22Rv1 (cell line): ENCODE measurements around the gene DLGAP5.

Source experiments
- ZFX ChIP-seq: fragments of 450-650 bp; IDR thresholded peaks from 2 replicates; pipeline ENCODE4 v1.6.1; 2017; ENCODE audit warnings: antibody characterized with exemption, borderline replicate concordance
- TF ChIP-seq, protein P1 (sequence below): fragments of 450-650 bp; IDR thresholded peaks from 2 replicates; pipeline ENCODE4 v1.5.1; 2017; ENCODE audit warnings: mild to moderate bottlenecking

DNA sequence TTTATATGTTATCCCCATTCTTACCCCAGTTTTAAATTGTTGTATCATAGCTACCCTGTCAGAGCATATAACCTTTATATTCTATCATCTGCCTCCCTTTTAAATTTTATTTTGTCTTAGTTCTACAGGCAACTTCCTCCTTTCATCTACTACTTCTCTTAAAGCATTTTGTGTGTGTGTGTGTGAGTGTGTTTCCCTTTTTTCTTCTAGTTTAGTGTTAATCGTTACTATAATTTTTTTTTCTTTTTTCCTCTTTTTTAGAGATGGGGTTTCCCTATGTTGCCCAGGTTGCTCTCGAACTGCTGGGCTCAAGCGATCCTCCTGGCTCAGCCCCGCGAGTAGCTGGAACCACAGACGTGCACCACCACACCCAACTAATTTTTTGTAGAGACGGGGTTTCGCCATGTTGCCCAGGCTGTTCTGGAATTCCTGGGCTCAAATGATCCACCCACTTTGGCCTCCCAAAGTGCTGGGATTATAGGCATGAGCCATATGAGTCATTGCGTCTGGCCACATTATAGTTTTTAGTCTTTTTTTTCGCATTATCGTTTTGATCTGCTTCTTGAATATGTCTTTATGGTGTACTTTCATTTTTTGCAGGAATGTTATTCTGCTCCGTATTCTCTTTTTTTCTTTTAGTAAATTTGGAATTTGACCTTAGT is 46.8 kb upstream of the DLGAP5 start:
- TF ChIP-seq, protein P1, sequence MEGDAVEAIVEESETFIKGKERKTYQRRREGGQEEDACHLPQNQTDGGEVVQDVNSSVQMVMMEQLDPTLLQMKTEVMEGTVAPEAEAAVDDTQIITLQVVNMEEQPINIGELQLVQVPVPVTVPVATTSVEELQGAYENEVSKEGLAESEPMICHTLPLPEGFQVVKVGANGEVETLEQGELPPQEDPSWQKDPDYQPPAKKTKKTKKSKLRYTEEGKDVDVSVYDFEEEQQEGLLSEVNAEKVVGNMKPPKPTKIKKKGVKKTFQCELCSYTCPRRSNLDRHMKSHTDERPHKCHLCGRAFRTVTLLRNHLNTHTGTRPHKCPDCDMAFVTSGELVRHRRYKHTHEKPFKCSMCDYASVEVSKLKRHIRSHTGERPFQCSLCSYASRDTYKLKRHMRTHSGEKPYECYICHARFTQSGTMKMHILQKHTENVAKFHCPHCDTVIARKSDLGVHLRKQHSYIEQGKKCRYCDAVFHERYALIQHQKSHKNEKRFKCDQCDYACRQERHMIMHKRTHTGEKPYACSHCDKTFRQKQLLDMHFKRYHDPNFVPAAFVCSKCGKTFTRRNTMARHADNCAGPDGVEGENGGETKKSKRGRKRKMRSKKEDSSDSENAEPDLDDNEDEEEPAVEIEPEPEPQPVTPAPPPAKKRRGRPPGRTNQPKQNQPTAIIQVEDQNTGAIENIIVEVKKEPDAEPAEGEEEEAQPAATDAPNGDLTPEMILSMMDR = no peak
- no peak for TF ChIP-seq ZFX
